GM19025 (cell line): Measurements from ENCODE around the gene COL2A1.
A peak's percentile ranks its signal among the peaks of the same experiment; 100 is the strongest.
"Not testable (repeated sequence)": the region's sequence is repeated elsewhere in the genome, so short reads cannot be mapped to it uniquely, and the experiment has no call there.

Source experiments
- ATAC-seq: cut with Tn5 transposase; IDR thresholded peaks from one replicate; pipeline ENCODE4 v1.9.1; 2021; ENCODE audit warnings: mild to moderate bottlenecking, low read depth, moderate library complexity; ENCODE audit not compliant: unreplicated experiment

Gene COL2A1

DNA sequence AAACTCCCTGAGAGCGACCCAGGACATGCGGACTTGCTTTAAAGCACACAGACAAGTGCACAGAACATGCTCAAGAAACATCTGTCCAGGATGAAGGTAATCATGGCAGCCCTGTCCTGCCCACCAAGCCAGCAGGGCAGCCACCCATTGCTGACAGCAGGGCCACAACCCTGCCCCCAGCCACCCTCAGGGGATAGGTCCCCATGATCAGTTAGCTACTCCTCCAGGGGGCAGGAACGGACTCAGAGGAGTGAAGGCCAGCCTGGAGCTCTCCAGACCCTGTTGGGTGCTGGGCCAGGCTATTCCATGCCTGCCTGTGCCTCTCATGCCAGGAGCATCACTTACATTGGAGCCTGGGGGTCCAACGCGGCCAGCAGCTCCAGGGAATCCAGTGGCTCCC is 25.1 kb downstream of the COL2A1 start:
- no peak for ATAC-seq

DNA sequence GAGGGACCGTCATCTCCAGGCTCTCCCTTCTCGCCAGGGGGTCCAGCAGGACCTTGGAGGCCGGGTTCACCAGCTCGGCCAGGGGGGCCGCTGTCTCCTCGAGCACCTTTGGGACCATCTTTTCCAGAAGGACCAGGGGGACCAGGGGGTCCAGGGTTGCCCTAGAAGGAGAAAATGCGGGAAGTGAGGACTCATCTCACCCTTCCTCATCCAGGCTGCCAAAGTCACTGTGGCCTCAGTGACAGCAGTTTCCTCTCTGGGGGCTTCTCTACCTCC is 25.7 kb downstream of the COL2A1 start:
- ATAC-seq, result no peak

DNA sequence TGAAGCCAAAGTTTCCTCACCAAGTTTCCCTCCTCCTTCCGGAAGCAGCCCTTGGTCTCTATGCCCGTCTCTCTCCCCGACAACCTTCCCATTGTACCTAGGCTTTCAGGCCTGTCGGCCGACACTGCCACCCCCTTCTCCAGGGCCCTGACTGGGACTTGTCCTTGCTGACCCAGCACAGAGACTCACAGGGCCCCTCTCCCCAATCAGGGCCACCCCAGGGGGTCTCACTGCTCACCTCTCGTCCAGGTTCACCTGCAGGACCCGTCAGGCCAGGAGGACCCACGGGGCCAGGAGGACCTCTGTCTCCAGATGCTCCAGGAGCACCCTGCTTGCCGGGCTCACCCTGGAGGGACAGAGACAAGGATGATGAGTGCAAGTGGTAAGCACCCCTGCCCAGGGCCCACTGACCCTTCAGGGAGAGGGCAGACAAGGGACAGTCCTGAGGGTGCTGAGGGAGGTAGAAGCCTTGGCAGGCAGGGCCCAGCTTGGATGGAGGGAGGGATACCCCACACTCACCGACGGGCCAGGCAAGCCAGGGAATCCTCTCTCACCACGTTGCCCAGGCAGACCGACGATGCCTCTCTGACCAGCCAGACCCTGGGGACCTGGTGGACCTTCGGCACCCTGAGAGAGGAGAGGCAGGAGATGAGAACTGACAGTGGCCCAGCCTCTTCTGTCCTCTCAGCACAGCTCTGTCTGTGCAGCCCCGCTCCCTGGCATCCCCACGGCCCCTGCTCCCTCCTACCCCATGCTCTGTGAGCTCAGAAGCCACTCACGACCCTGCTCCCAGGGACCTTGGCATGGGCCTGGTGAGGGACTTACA is 26.3 kb downstream of the COL2A1 start:
- ATAC-seq, result no peak

DNA sequence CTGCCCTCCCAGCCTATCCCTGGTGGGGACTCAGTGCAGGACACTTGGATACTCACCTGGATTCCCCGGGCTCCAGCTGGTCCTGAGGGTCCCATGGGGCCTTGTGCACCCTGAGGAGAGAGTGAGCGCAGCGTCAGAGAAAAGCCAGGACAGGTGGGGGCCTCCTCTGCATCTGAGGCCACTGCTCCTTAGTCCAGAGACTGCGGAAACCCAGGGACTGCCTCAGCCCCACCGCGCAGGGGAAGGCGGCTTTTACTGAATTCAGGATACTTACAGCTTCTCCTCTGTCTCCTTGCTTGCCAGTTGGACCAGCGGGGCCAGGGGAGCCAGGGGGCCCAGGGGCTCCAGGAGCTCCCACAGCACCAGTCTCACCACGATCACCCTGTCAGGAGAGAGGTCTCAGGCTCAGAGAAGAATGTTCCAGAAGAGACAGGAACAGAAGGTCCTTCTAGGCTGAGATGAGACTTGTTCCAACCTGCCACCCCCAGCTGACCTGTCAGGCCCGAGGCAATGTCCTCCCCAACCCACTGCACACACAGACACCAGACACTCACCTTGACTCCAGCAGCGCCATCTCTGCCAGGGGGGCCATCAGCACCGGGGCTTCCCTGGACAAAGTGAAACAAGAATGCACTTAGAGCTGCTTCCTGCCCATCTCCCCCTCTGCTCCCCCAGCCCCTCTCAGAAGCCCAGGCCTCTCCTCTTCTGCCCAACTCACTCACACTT is 27.1 kb downstream of the COL2A1 start:
- ATAC-seq, result no peak

DNA sequence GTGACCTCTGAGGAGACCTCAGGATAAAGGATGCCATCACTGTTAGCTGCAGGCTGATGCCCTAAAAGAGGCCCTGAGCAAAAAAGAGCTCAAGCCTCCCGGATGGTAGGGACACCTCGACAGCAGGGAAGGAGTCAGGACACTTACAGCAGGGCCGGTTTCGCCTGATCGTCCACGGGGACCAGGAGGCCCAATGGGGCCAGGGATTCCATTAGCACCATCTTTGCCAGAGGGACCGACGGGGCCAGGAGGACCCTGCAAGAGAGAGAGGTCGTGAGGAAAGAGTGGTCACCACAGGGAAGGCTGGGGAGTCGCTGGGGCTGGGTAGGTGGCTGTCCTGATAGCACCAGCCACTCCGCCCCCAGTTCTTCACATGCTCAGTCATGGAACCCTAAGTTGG is 28.5 kb downstream of the COL2A1 start:
- no peak for ATAC-seq

DNA sequence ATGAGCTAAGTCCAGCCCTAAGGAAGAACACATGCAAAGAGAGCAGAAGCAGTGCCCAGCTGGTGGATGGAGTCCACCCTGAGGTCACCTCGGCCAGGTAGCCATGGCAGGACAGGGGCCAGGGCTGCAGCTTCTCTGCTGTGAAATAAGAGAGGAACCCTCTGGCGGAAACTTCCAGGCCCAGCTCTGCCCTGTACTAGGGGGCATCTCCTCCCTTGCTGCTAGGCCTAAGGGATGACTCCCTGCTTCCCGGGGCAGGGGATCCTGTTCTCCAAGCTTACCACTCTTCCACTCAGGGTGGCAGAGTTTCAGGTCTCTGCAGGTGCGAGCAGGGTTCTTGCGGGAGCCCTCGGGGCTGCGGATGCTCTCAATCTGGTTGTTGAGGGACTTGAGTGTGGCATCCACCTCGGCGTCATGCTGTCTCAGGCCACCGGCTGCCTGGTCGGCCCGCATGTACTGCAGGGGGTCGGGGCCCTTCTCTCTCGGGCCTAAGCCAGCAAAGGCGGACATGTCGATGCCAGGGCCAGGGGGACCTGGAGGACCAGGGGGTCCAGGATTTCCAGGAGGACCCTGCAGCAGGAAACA is 29.1 kb downstream of the COL2A1 start:
- no peak for ATAC-seq

DNA sequence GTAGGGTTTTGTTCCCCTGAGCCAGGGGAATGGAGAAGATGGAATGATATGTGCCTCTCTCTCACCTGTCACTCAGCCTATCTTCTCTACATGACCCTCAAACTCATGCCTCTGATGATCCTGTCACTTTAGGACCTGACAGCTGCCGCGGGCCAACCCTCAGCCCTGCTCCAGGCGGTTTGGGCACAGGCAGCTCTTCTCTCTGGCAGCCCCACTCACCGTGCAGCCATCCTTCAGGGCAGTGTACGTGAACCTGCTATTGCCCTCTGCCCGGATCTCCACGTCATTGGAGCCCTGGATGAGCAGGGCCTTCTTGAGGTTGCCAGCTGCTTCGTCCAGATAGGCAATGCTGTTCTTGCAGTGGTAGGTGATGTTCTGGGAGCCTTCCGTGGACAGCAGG is 30.4 kb downstream of the COL2A1 start:
- ATAC-seq, result no peak

DNA sequence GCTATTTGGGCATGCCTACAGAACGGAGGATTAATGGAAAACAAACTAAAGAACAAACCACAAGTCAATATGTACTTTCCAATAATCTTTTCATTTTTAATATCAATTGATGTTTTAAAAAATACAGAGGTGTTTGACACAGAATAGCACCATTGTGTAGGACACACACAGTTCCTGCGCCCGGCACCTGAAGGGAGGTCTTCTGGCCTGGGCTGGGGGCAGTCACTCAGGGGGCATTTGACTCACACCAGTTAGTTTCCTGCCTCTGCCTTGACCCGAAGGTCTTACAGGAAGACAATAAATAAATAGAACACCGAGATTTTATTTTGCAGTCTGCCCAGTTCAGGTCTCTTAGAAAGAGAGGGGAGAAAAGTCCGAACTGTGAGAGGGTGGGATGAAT is 31.4 kb downstream of the COL2A1 start:
- ATAC-seq, result no peak

DNA sequence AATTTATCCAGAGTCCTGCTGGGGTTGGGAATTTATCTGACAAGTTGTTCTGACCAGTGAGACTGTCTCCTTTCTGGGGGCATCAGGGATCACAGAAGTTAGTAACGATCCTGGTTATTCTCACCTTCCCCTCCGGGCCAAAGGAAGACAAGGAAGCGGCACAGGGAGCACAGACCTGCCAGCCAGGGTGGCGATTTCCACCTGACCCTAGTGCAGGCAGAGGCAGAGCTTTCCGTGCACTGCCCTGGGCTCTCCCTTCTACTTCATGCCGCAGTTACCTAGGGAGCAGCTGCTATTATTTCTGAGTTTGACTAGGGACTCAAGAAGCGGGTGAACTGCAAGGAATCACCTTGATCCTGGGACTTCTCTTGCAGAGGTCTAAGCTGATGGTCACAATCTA is 33.4 kb downstream of the COL2A1 start:
- no peak for ATAC-seq

DNA sequence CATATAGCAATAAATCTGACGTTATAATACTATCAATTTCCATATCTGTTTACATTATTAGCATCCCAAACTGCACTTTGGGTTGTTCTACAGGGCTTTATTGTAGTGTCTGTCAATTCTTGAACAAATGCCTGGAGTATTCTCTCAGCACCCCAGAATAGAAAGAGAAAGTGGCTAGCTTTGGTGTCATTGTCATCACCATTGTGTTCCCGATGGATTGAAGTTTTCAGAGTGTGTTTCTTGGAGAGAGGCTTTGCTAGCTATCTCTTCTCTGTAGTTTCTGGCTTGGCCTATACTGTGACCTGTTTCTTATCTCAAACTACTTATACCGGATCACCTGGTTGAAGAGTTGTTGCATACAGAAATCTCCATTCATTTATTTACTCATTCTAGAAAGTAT is 34.4 kb downstream of the COL2A1 start:
- ATAC-seq, result no peak

DNA sequence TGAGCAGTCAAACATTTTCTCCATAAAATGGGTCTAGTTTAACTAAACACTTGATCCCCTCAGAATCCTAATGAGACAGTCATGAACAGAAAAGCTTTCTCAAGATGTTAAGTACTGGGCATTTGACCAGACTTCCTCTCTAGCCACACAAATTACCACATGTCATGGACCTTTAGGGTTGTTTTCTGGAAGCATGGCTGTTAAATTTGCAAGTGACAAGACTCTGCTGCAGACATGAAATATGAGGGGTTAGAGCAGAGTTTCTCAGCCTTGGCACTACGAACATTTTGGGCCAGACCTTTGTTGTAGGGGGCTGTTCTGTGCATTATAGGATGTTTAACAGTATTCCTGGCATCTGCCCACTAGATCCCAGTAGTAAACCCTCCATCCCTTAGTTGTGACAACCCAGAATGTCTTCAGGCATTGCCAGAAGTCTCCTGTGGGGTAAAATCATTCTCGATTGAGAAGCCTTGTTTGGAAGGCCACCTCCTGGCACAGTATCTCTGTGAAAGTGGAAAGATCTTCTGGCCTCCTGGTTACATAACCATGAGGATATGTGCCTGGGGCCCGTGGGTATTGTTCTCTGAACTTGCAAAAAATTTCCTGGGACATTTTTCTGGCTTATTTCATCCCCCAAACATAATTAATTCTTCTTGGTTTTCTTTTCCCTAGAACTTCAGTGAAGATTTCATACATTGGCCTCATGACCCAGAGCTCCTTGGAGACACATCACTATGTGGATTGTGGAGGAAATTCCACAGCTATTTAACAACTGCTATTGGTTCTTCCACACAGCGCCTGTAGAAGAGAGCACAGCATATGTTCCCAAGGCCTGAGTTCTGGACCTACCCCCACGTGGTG is 36.6 kb downstream of the COL2A1 start:
- no peak for ATAC-seq

DNA sequence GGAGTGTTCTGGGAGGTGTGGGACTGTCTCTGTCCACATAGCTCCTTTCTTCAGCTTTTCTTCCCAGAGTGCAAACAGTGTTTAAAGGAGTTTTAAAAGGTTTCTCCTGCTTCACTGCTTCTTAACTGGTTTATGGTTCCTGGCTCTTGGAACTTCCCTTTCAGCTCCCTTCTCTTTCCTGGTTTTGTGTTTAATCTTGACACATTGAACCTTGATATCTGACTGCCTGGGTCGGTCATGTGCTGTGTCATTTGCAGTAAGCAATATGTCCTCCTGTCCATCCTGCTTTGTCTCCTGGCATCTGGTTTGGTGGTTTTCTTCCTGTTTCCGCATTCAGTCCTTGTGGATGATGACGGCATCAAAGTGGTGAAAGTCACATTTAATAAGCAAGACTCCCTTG is 38.7 kb downstream of the COL2A1 start:
- no peak for ATAC-seq

DNA sequence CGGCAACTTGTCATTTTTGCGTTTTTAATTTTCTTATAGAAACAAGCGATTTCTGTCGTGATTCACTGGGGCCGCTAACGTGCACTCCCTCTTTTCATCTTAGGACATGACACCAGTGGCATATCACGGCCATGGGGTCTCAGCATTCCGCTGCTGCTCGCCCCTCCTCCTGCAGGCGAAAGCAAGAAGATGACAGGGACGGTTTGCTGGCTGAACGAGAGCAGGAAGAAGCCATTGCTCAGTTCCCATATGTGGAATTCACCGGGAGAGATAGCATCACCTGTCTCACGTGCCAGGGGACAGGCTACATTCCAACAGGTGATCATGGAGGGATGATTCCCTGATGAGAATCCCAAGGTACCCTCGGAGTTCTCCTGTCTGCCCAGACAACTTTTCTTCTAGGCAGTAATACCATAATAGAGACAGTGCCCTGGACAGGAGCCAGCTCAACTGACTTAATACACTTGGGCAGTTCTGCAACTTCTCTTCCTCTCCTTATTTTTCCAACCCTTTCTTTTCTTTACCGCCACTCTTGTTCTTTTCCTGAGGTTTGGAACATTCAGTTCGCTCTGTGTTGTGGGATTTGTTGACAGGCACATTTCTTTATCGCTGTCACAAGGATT is 40.1 kb downstream of the COL2A1 start:
- no peak for ATAC-seq

DNA sequence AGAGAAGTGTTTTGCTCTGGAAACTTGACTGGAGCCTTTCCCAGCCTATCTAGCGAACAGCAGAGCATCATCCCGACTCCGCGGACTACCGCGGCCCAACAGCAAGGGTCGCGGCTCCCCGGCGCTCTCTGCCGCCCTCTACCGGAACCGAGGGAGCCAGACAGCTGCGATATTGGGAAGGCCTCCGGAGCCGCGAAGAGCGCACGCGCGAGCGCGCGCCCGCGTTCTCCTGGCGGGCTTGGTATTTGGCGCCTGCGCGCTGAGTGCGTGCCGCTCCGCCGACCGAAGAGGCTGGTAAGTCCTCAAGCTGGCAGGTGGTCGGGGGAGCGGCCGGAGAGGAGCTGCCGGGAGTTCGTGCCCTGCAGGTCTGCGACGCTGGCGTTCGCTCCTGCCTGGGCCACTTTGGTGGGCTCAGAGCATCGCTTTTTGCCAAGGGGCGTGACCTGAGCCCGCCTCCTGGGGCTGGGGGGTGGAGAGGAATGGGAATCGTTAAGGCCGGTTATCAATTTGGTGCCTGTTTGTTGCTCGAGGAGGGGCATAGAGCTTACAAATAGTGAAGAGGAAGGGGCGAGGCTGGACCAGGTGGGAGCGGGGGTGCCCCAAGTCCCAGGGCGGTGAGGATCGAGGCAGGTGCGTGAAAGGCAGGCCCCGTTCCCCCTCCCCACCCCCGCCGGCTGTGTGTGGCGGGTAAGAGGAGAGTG is 40.8 kb downstream of the COL2A1 start, which contains the start of gene TMEM106C:
TSS of gene TMEM106C (plus strand) at position 257 of the 701 bp plus-strand sequence. CDS start 641 bp downstream, outside the sequence.
- peak; percentile 92 for ATAC-seq

DNA sequence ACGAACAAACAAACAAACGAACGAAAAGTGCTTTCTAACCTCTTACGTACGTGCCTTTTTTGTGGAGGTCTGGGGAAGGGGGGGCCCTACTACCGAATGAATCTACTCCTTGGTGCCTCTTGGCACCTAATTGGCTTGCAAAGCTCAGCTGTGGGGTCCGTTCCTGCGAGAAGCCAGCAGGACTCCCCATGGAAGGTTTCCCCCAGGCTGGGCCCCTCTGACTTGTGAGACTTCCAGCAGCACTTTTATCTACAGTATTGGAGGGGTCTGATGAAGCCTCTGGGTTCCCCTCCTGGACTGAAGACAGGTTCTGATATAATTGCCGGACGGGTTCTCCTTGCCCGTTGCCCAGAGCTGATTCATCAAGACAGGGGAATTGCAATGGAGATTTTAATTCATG is 42.1 kb downstream of the COL2A1 start:
- no peak for ATAC-seq

DNA sequence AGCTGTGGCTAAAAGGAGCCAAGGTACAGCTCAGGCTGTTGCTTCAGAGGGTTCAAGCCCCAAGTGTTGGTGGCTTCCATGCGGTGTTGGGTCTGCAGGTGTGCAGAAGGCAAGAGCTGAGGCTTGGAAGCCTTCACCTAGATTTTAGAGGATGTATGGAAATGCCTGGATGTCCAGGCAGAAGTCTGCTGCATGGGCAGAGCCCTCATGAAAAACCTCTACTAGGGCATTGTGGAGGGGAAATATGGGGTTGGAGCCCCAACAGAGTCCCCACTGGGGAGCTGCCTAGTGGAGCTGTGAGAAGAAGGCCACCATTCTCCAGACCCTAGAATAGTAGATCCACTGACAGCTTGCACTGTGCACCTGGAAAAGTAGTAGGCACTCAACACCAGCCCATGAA is 46.6 kb downstream of the COL2A1 start:
- ATAC-seq, result not testable (repeated sequence)

DNA sequence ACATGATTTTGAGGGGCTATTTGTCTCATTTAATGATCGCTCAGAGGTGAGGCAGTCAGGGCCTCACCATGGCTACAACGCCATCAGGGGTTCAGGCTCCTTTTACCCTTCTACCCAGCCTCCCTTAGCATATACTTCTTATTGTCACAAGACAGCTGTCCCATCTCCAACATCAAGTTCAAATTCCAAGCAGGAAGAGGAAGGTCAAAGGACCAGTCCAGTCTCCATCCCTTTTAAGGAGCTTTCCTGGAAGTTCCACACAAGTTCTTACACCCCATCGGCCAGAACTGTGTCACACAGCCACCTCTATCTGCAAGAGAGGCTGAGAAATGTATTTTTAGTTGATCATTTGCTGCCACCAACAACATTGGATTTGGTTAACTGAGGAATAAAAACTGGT is 49.2 kb downstream of the COL2A1 start:
- no peak for ATAC-seq

DNA sequence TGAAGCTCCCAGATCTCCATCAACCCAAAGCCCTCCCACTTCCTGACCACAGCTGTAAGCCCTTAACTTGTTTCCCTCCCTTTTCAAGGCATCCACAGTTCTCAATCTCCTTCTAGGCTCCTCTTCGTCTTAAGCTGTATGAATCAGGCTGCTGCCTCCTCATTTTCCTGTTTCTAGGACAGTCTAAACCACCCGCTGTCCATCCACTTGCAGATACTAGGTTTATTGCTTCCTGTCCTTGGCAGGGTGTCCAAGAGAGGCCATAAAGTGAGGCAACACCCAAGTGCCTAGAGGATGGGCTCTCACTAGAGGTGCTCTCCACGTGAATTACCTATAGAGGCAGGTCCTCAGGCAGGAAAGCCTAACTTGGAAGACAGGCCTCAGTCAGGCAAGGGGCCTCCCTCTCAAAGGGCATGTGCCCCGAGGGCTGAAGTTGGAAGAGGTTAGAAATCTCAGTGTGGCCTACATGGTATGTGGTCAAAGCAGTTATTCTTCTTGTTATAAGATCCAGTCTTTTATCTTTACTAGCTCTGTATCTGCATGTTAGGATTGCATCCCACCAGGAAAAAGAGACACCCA is 49.7 kb downstream of the COL2A1 start:
- no peak for ATAC-seq

DNA sequence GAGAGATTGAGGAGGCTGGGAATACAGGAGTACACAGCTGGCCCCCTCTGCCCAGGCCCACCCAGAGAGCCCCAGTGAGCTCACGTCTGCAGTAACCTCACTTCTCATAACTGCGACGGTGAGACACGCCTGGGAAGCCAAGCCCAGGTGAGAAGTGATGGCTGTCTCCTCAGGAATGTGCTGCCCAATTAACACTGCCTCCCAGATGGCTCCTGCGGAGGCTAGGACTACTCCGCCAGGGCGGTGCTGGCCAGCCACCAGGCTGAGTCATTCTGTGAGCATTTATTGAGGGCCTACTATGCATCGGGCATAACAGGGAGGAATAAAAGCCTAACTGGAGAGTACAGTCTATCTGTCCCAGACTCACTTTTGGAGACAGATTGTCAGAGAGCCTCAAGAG is 50.2 kb downstream of the COL2A1 start:
- ATAC-seq, result no peak
